C4-2B (cell line): ENCODE measurements around the gene MVB12B.

Experiments
- ZFX ChIP-seq: fragments of 450-650 bp; IDR thresholded peaks from 2 replicates; pipeline ENCODE4 v1.6.1; 2017
- TF ChIP-seq, protein P1 (sequence below): fragments of 450-650 bp; conservative IDR thresholded peaks from 2 replicates; pipeline ENCODE4 v1.5.1; 2017; ENCODE audit warnings: mild to moderate bottlenecking

- TF ChIP-seq, protein P1, sequence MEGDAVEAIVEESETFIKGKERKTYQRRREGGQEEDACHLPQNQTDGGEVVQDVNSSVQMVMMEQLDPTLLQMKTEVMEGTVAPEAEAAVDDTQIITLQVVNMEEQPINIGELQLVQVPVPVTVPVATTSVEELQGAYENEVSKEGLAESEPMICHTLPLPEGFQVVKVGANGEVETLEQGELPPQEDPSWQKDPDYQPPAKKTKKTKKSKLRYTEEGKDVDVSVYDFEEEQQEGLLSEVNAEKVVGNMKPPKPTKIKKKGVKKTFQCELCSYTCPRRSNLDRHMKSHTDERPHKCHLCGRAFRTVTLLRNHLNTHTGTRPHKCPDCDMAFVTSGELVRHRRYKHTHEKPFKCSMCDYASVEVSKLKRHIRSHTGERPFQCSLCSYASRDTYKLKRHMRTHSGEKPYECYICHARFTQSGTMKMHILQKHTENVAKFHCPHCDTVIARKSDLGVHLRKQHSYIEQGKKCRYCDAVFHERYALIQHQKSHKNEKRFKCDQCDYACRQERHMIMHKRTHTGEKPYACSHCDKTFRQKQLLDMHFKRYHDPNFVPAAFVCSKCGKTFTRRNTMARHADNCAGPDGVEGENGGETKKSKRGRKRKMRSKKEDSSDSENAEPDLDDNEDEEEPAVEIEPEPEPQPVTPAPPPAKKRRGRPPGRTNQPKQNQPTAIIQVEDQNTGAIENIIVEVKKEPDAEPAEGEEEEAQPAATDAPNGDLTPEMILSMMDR = no peak
- no peak for TF ChIP-seq ZFX
Observed at GRCh38 chr9:126443144-126443543, 116.5 kb downstream of the MVB12B start.
